IMR-90 (cell line): ENCODE measurements around the gene SCAF1. TPM values are rescaled to one million over a fixed set of nuclear protein-coding genes. Genes with fewer than 3 reads are reported as not detected.

Experiments
- ATAC-seq: fragments of 200-7000 bp; cut with Tn5 transposase; 2 replicates; pipeline ENCODE4 v1.9.1; 2020; ENCODE audit warnings: low read depth, mild to moderate bottlenecking, moderate library complexity
- BruUV-seq: library from RNA; stranded (reverse); fragments of 400-500 nt; replicated peaks from 2 replicates; lab custom pipeline; 2021; lab: Mats Ljungman, UMichigan
- CTCF ChIA-PET: fragments of 300-600 bp; formaldehyde crosslinking; extraction: SDS; loops from one replicate; lab custom pipeline; 2021; ENCODE audit warnings: antibody characterized with exemption; lab: Yijun Ruan, JAX
- POLR2A ChIA-PET: fragments of 300-600 bp; sonication (Branson Sonifier 250); formaldehyde crosslinking; loops from one replicate; lab custom pipeline; 2022; ENCODE audit warnings: antibody characterized with exemption; ENCODE audit not compliant: unreplicated experiment; lab: Charles Lee
- DNase-seq: peaks from one replicate; pipeline ENCODE4 v3.0.0; 2013
- H2AFZ ChIP-seq: replicated peaks from 2 replicates; pipeline ENCODE3; 2013; ENCODE audit warnings: low read length, mild to moderate bottlenecking; ENCODE audit not compliant: poor library complexity
- H2AK5ac ChIP-seq: 2 replicates; pipeline ENCODE4 v1.6.1; 2013; ENCODE audit warnings: low read depth, low read length, inconsistent platforms
- H2AK9ac ChIP-seq: replicated peaks from 2 replicates; pipeline ENCODE3; 2013; ENCODE audit warnings: mild to moderate bottlenecking, low read depth, low read length, moderate library complexity; ENCODE audit not compliant: poor library complexity
- H2BK120ac ChIP-seq: 2 replicates; pipeline ENCODE4 v1.6.1; 2013; ENCODE audit warnings: low read depth, low read length, inconsistent platforms
- H2BK15ac ChIP-seq: 3 replicates; pipeline ENCODE4 v1.6.1; 2013; ENCODE audit warnings: low read depth, low read length, inconsistent platforms
- H2BK20ac ChIP-seq: 2 replicates; pipeline ENCODE4 v1.6.1; 2013; ENCODE audit warnings: low read depth, mild to moderate bottlenecking, inconsistent platforms, low read length, moderate library complexity
- H2BK5ac ChIP-seq: 2 replicates; pipeline ENCODE4 v1.6.1; 2013; ENCODE audit warnings: mild to moderate bottlenecking, low read depth, low read length, inconsistent platforms; ENCODE audit not compliant: poor library complexity, severe bottlenecking
- H3K14ac ChIP-seq: replicated peaks from 2 replicates; pipeline ENCODE4 v1.6.1; 2013; ENCODE audit warnings: low read depth, low read length, inconsistent platforms
- H3K18ac ChIP-seq: 2 replicates; pipeline ENCODE4 v1.6.1; 2013; ENCODE audit warnings: low read depth, low read length, control low read depth
- H3K23ac ChIP-seq: 2 replicates; pipeline ENCODE4 v1.6.1; 2013; ENCODE audit warnings: low read depth, low read length, inconsistent platforms
- H3K27ac ChIP-seq: 2 replicates; pipeline ENCODE4 v1.5.1; 2013; ENCODE audit warnings: mild to moderate bottlenecking, control low read depth, low read length; ENCODE audit not compliant: insufficient read depth
- H3K27me3 ChIP-seq: 2 replicates; pipeline ENCODE4 v1.6.1; 2013; ENCODE audit warnings: low read length; ENCODE audit not compliant: control insufficient read depth, insufficient read depth
- H3K36me3 ChIP-seq: 2 replicates; pipeline ENCODE4 v1.6.1; 2013; ENCODE audit warnings: low read length, mixed read lengths; ENCODE audit not compliant: control insufficient read depth, insufficient read depth
- H3K4ac ChIP-seq: 2 replicates; pipeline ENCODE4 v1.6.1; 2013; ENCODE audit warnings: low read depth, low read length, inconsistent platforms
- H3K4me1 ChIP-seq: 2 replicates; pipeline ENCODE4 v1.6.1; 2013; ENCODE audit warnings: low read length, mixed read lengths; ENCODE audit not compliant: control insufficient read depth, insufficient read depth
- H3K4me2 ChIP-seq: 2 replicates; pipeline ENCODE4 v1.6.1; 2013; ENCODE audit warnings: low read depth, mild to moderate bottlenecking, control low read depth, low read length, moderate library complexity
- H3K4me3 ChIP-seq: 2 replicates; pipeline ENCODE4 v1.5.1; 2013; ENCODE audit warnings: low read depth, mild to moderate bottlenecking, control low read depth, low read length, moderate library complexity; ENCODE audit not compliant: insufficient read depth
- H3K56ac ChIP-seq: 2 replicates; pipeline ENCODE4 v1.6.1; 2013; ENCODE audit warnings: low read length, inconsistent platforms; ENCODE audit not compliant: insufficient read depth; ENCODE audit errors: extremely low read depth
- H3K79me1 ChIP-seq, 2 experiments: 2 replicates each; pipeline ENCODE4 v1.6.1; 2013; ENCODE audit warnings: low read length in 2 of 2, inconsistent platforms in 1 of 2, low read depth in 1 of 2
- H3K9ac ChIP-seq: 2 replicates; pipeline ENCODE4 v1.6.1; 2013; ENCODE audit warnings: low read depth, low read length, control low read depth
- H3K9me1 ChIP-seq: 2 replicates; pipeline ENCODE4 v1.6.1; 2013; ENCODE audit warnings: low read length, inconsistent platforms; ENCODE audit not compliant: insufficient read depth
- H3K9me3 ChIP-seq: 2 replicates; pipeline ENCODE4 v1.6.1; 2013; ENCODE audit warnings: low read length; ENCODE audit not compliant: control insufficient read depth, insufficient read depth
- H4K20me1 ChIP-seq: 2 replicates; pipeline ENCODE4 v1.6.1; 2013; ENCODE audit warnings: low read length, inconsistent platforms; ENCODE audit not compliant: insufficient read depth
- H4K5ac ChIP-seq: 2 replicates; pipeline ENCODE4 v1.6.1; 2013; ENCODE audit warnings: mild to moderate bottlenecking, low read depth, low read length, control low read depth
- H4K8ac ChIP-seq, 2 experiments: 2 replicates each; pipeline ENCODE4 v1.6.1; 2013; ENCODE audit warnings: low read depth in 2 of 2, low read length in 2 of 2, control low read depth in 1 of 2, inconsistent platforms in 1 of 2
- H4K91ac ChIP-seq: 2 replicates; pipeline ENCODE4 v1.6.1; 2013; ENCODE audit warnings: low read depth, low read length, inconsistent platforms; ENCODE audit not compliant: insufficient read depth
- MXI1 ChIP-seq: IDR thresholded peaks from 2 replicates; pipeline ENCODE4 v1.6.1; 2012; ENCODE audit warnings: low read depth, mild to moderate bottlenecking, low read length, moderate library complexity, borderline replicate concordance
- RFX5 ChIP-seq: IDR thresholded peaks from 2 replicates; pipeline ENCODE4 v1.8.0; 2012; ENCODE audit warnings: low read depth, mild to moderate bottlenecking, low read length, moderate library complexity
- WGBS, 2 experiments: methylation state at CpG; one replicate each; pipeline versions ENCODE4 v1.1.5 to v1.1.7; 2013; ENCODE audit warnings: missing lambda C conversion rate in 2 of 2; ENCODE audit not compliant: insufficient read length in 1 of 2; ENCODE audit errors: extremely low coverage in 2 of 2; 5-methylcytosine and 5-hydroxymethylcytosine counted together
- dilution Hi-C: fragments of 300-500 bp; cut with HindIII; formaldehyde crosslinking; loops from one replicate; pipeline ENCODE4 v1.14.3; 2018; ENCODE audit warnings: low sequenced_read_pairs; ENCODE audit not compliant: unreplicated experiment
- in situ Hi-C: fragments of 300-500 bp; cut with MboI; formaldehyde crosslinking; loops from 3 replicates; pipeline ENCODE4 v1.14.3; 2019; ENCODE audit warnings: low sequenced_read_pairs, inconsistent platforms, mixed read lengths
- intact Hi-C: fragments of 100-400 bp; cut with micrococcal nuclease; formaldehyde crosslinking; loops from 2 replicates; pipeline ENCODE4 v1.10.0; 2022
- polyA plus RNA-seq, 3 experiments: library from polyadenylated mRNA; depleted of rRNA; stranded (reverse); fragments of >200 nt; gene quantifications; 2 replicates each; pipeline ENCODE4 v1.2.3, GENCODE V29; 2012; ENCODE audit warnings: low replicate concordance in 1 of 3
- total RNA-seq: library from RNA; depleted of rRNA; stranded (reverse); fragments of >200 nt; gene quantifications from 2 replicates; pipeline ENCODE4 v1.2.3, GENCODE V29; 2012
- TF ChIP-seq, protein P1 (sequence below): fragments of 150-350 bp; IDR thresholded peaks from 2 replicates; pipeline ENCODE4 v1.6.1; 2017; ENCODE audit warnings: mild to moderate bottlenecking, antibody characterized with exemption, low read length, low read depth

The SCAF1 gene
- total and polyA plus RNA-seq, 2 of the 4 experiments (the other 2 are of a cell fraction), result 2.2 to 14.8 TPM

DNA sequence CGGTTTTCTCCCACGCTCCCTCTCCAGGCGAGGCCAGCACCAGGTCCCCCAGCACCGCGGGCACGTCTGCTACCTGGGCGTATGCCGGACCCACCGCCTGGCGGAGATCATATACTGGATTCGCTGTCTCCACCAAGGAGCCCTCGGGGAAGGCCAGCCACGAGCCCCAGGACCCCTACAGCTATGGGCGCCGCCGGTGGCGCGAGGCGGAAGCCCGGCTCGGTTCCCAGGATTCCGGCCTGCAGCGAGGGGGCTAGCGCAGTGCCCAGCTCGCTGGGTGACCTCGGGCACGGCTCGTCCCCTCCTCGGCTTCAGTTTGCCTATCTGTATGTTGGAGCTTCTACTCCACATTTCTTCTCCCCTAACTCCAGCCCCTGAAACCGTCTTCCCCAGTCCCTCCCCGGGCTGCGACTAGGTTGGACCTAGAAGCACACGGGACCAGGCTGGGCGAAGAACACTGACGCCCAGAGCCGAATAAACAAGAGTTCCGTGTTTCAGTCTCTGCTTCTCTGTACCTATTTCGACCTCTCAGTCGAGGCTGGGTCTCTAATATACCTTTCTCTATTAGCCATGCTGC is 48.2 kb downstream of the SCAF1 start:
- H4K20me1 ChIP-seq, result peaks cover 16% of the 10 kb centered on the region
- WGBS, 2 experiments, result 17% methylated on average over 26 of the region's 39 CpGs; no CpG with 5 or more reads in 1 of the 2 experiments
- ChIA-PET CTCF (interaction anchor here (1.3 kb wide), 1 partner anchor 9 kb away, joined by 5 read pairs; no protein-coding TSS in a partner anchor), POLR2A (interaction anchor here (0.5 to 1.0 kb wide), 3 partner anchors 13 to 112 kb away, joined by 4 to 8 read pairs (median 4); partner anchors contain the start of gene PRMT1)
- H3K56ac ChIP-seq, result no peak overlapping the region
- no peak overlapping the region for H3K18ac ChIP-seq
- no peaks in the 10 kb centered on the region for H3K9me3 ChIP-seq
- H3K9me1 ChIP-seq, result peaks cover 5% of the 10 kb centered on the region; the same call in 1 of the 2 replicates
- dilution Hi-C loops (no loop called here), intact Hi-C loops (loop anchor here (2.0 to 5.0 kb wide), 2 partner anchors 77 to 112 kb away; partner anchors contain the start of gene AP2A1), in situ Hi-C loops (no loop called here)
- peak; percentile 6 for ATAC-seq
- peak overlapping the region; percentile 76 for H3K9ac ChIP-seq
- H4K5ac ChIP-seq, result peak overlapping the region; percentile 44; the same call in 1 of the 2 replicates
- H3K36me3 ChIP-seq, result peaks cover 23% of the 10 kb centered on the region
- BruUV-seq, result no TSS peak
- H2BK20ac ChIP-seq, result no peak overlapping the region
- peak overlapping the region; percentile 92 for H2AK9ac ChIP-seq
- no peak overlapping the region for H2BK15ac ChIP-seq
- peak overlapping the region; percentile 69 for H3K4me3 ChIP-seq
- TF ChIP-seq RFX5, result no peak
- TF ChIP-seq, protein P1, sequence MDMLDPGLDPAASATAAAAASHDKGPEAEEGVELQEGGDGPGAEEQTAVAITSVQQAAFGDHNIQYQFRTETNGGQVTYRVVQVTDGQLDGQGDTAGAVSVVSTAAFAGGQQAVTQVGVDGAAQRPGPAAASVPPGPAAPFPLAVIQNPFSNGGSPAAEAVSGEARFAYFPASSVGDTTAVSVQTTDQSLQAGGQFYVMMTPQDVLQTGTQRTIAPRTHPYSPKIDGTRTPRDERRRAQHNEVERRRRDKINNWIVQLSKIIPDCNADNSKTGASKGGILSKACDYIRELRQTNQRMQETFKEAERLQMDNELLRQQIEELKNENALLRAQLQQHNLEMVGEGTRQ, result no peak
- no peak for TF ChIP-seq MXI1
- no peaks in the 10 kb centered on the region for H3K27me3 ChIP-seq
- peak overlapping the region; percentile 69; the same call in 1 of the 2 replicates for H4K91ac ChIP-seq
- peak overlapping the region; percentile 38 to 67; a peak in 2 of 4 replicates for H4K8ac ChIP-seq
- peak overlapping the region; percentile 33; the same call in 1 of the 2 replicates for H2AK5ac ChIP-seq
- H3K23ac ChIP-seq, result peak overlapping the region; percentile 90
- no peak for DNase-seq
- no peak overlapping the region for H2BK5ac ChIP-seq
- H3K14ac ChIP-seq, result peak overlapping the region; percentile 84; the same call in 1 of the 2 replicates
- H2AFZ ChIP-seq, result peak overlapping the region; percentile 96
- H3K27ac ChIP-seq, result peak overlapping the region; percentile 66
- H3K4ac ChIP-seq, result peak overlapping the region; percentile 74
- peaks cover 6 to 49% of the 10 kb centered on the region in 2 experiments; a peak in 3 of 4 replicates for H3K79me1 ChIP-seq
- H2BK120ac ChIP-seq, result no peak overlapping the region
- H3K4me1 ChIP-seq, result peaks cover 9% of the 10 kb centered on the region
- peak overlapping the region; percentile 96 for H3K4me2 ChIP-seq
